ENCODE results near the gene RNU6-1. TPM values are rescaled to one million over a fixed set of nuclear protein-coding genes. Genes with fewer than 3 reads are reported as not detected.

Gene RNU6-1
- polyA plus RNA-seq, 1 donor, result not detected

- Histone ChIP-seq H3K27me3 (ENCODE audit: control insufficient read depth, insufficient read depth, low read length) (no peaks in the 10 kb centered on the region), H3K4me1 (ENCODE audit: control insufficient read depth, insufficient read depth, low read length) (peaks cover 13% of the 10 kb centered on the region), H3K36me3 (ENCODE audit: control insufficient read depth, insufficient read depth, low read length) (no peaks in the 10 kb centered on the region), H3K9me3 (ENCODE audit: control insufficient read depth, low read depth, low read length) (no peaks in the 10 kb centered on the region), H3K4me3 (ENCODE audit: low read length) (no peak overlapping the region), H3K27ac (ENCODE audit: low read length) (no peak overlapping the region)
- 92% methylated on average over 2 of the region's 11 CpGs for WGBS (ENCODE audit: insufficient coverage, low lambda C conversion rate)
- DNase-seq, result no peak
Observed at GRCh38 chr15:67879440-67880129, 39.7 kb upstream of the RNU6-1 start.

GRCh38 chr15:67878712-67879206 is 38.9 kb upstream of the RNU6-1 start:
- WGBS (ENCODE audit: insufficient coverage, low lambda C conversion rate), result no CpG with 5 or more reads among the region's 2 CpGs
- Histone ChIP-seq H3K27ac (ENCODE audit: low read length) (no peak overlapping the region), H3K36me3 (ENCODE audit: control insufficient read depth, insufficient read depth, low read length) (no peaks in the 10 kb centered on the region), H3K27me3 (ENCODE audit: control insufficient read depth, insufficient read depth, low read length) (no peaks in the 10 kb centered on the region), H3K4me3 (ENCODE audit: low read length) (no peak overlapping the region), H3K9me3 (ENCODE audit: control insufficient read depth, low read depth, low read length) (no peaks in the 10 kb centered on the region), H3K4me1 (ENCODE audit: control insufficient read depth, insufficient read depth, low read length) (peaks cover 7% of the 10 kb centered on the region)
- no peak for DNase-seq

- Histone ChIP-seq H3K27ac (ENCODE audit: low read length) (no peak overlapping the region), H3K9me3 (ENCODE audit: control insufficient read depth, low read depth, low read length) (peaks cover 7% of the 10 kb centered on the region), H3K27me3 (ENCODE audit: control insufficient read depth, insufficient read depth, low read length) (no peaks in the 10 kb centered on the region), H3K36me3 (ENCODE audit: control insufficient read depth, insufficient read depth, low read length) (no peaks in the 10 kb centered on the region), H3K4me1 (ENCODE audit: control insufficient read depth, insufficient read depth, low read length) (no peaks in the 10 kb centered on the region), H3K4me3 (ENCODE audit: low read length) (no peak overlapping the region)
- WGBS (ENCODE audit: insufficient coverage, low lambda C conversion rate), result 100% methylated on average over 1 of the region's 3 CpGs
- no peak for DNase-seq
Observed at GRCh38 chr15:67873777-67874176, 33.9 kb upstream of the RNU6-1 start.

GRCh38 chr15:67870868-67871408 is 31.1 kb upstream of the RNU6-1 start:
- no peaks in the 10 kb centered on the region for H3K36me3 ChIP-seq (ENCODE audit: control insufficient read depth, insufficient read depth, low read length)
- H3K4me3 ChIP-seq (ENCODE audit: low read length), result no peak overlapping the region
- no peaks in the 10 kb centered on the region for H3K4me1 ChIP-seq (ENCODE audit: control insufficient read depth, insufficient read depth, low read length)
- no peak for DNase-seq
- no peak overlapping the region for H3K27ac ChIP-seq (ENCODE audit: low read length)
- no peaks in the 10 kb centered on the region for H3K27me3 ChIP-seq (ENCODE audit: control insufficient read depth, insufficient read depth, low read length)
- H3K9me3 ChIP-seq (ENCODE audit: control insufficient read depth, low read depth, low read length), result peaks cover 7% of the 10 kb centered on the region

GRCh38 chr15:67869701-67870100 is 29.9 kb upstream of the RNU6-1 start:
- no peak overlapping the region for H3K4me3 ChIP-seq (ENCODE audit: low read length)
- no peak overlapping the region for H3K27ac ChIP-seq (ENCODE audit: low read length)
- H3K27me3 ChIP-seq (ENCODE audit: control insufficient read depth, insufficient read depth, low read length), result no peaks in the 10 kb centered on the region
- H3K4me1 ChIP-seq (ENCODE audit: control insufficient read depth, insufficient read depth, low read length), result no peaks in the 10 kb centered on the region
- peaks cover 7% of the 10 kb centered on the region for H3K9me3 ChIP-seq (ENCODE audit: control insufficient read depth, low read depth, low read length)
- DNase-seq, result no peak
- WGBS (ENCODE audit: insufficient coverage, low lambda C conversion rate), result no CpG with 5 or more reads among the region's 3 CpGs
- H3K36me3 ChIP-seq (ENCODE audit: control insufficient read depth, insufficient read depth, low read length), result no peaks in the 10 kb centered on the region

GRCh38 chr15:67865766-67866165 is 25.9 kb upstream of the RNU6-1 start:
- Histone ChIP-seq H3K36me3 (ENCODE audit: control insufficient read depth, insufficient read depth, low read length) (no peaks in the 10 kb centered on the region), H3K4me1 (ENCODE audit: control insufficient read depth, insufficient read depth, low read length) (peaks cover 3% of the 10 kb centered on the region), H3K27me3 (ENCODE audit: control insufficient read depth, insufficient read depth, low read length) (no peaks in the 10 kb centered on the region), H3K9me3 (ENCODE audit: control insufficient read depth, low read depth, low read length) (peaks cover 7% of the 10 kb centered on the region), H3K4me3 (ENCODE audit: low read length) (no peak overlapping the region), H3K27ac (ENCODE audit: low read length) (no peak overlapping the region)
- WGBS (ENCODE audit: insufficient coverage, low lambda C conversion rate), result no CpG with 5 or more reads among the region's 4 CpGs
- DNase-seq, result no peak

- no peaks in the 10 kb centered on the region for H3K36me3 ChIP-seq (ENCODE audit: control insufficient read depth, insufficient read depth, low read length)
- no peak overlapping the region for H3K4me3 ChIP-seq (ENCODE audit: low read length)
- peaks cover 3% of the 10 kb centered on the region for H3K4me1 ChIP-seq (ENCODE audit: control insufficient read depth, insufficient read depth, low read length)
- no peak overlapping the region for H3K27ac ChIP-seq (ENCODE audit: low read length)
- H3K9me3 ChIP-seq (ENCODE audit: control insufficient read depth, low read depth, low read length), result peaks cover 7% of the 10 kb centered on the region
- 86% methylated on average over 1 of the region's 3 CpGs for WGBS (ENCODE audit: insufficient coverage, low lambda C conversion rate)
- DNase-seq, result no peak
- H3K27me3 ChIP-seq (ENCODE audit: control insufficient read depth, insufficient read depth, low read length), result no peaks in the 10 kb centered on the region
Observed at GRCh38 chr15:67865331-67865730, 25.5 kb upstream of the RNU6-1 start.

GRCh38 chr15:67863442-67863987 is 23.7 kb upstream of the RNU6-1 start:
- no CpG with 5 or more reads among the region's 41 CpGs for WGBS (ENCODE audit: insufficient coverage, low lambda C conversion rate)
- peak overlapping the region; percentile 37 for H3K27ac ChIP-seq (ENCODE audit: low read length)
- peak overlapping the region; percentile 53 for H3K4me3 ChIP-seq (ENCODE audit: low read length)

GRCh38 chr15:67862750-67863441 is 23.1 kb upstream of the RNU6-1 start:
- no peaks in the 10 kb centered on the region for H3K27me3 ChIP-seq (ENCODE audit: control insufficient read depth, insufficient read depth, low read length)
- H3K27ac ChIP-seq (ENCODE audit: low read length), result no peak overlapping the region
- DNase-seq, result no peak
- 80% methylated on average over 1 of the region's 16 CpGs for WGBS (ENCODE audit: insufficient coverage, low lambda C conversion rate)
- peaks cover 3% of the 10 kb centered on the region for H3K4me1 ChIP-seq (ENCODE audit: control insufficient read depth, insufficient read depth, low read length)
- H3K9me3 ChIP-seq (ENCODE audit: control insufficient read depth, low read depth, low read length), result no peaks in the 10 kb centered on the region
- H3K36me3 ChIP-seq (ENCODE audit: control insufficient read depth, insufficient read depth, low read length), result no peaks in the 10 kb centered on the region
- H3K4me3 ChIP-seq (ENCODE audit: low read length), result peak overlapping the region; percentile 53

More at GRCh38 chr15:67863442-67863987, 23.7 kb upstream of the RNU6-1 start:
- no peaks in the 10 kb centered on the region for H3K27me3 ChIP-seq (ENCODE audit: control insufficient read depth, insufficient read depth, low read length)
- peak; percentile 66 to 84 for DNase-seq
- no peaks in the 10 kb centered on the region for H3K36me3 ChIP-seq (ENCODE audit: control insufficient read depth, insufficient read depth, low read length)
- no peaks in the 10 kb centered on the region for H3K9me3 ChIP-seq (ENCODE audit: control insufficient read depth, low read depth, low read length)
- peaks cover 3% of the 10 kb centered on the region for H3K4me1 ChIP-seq (ENCODE audit: control insufficient read depth, insufficient read depth, low read length)

GRCh38 chr15:67861983-67862382 is 22.1 kb upstream of the RNU6-1 start:
- no peak for DNase-seq
- Histone ChIP-seq H3K27me3 (ENCODE audit: control insufficient read depth, insufficient read depth, low read length) (no peaks in the 10 kb centered on the region), H3K4me1 (ENCODE audit: control insufficient read depth, insufficient read depth, low read length) (peaks cover 3% of the 10 kb centered on the region), H3K4me3 (ENCODE audit: low read length) (no peak overlapping the region), H3K27ac (ENCODE audit: low read length) (no peak overlapping the region), H3K36me3 (ENCODE audit: control insufficient read depth, insufficient read depth, low read length) (no peaks in the 10 kb centered on the region), H3K9me3 (ENCODE audit: control insufficient read depth, low read depth, low read length) (no peaks in the 10 kb centered on the region)
- WGBS (ENCODE audit: insufficient coverage, low lambda C conversion rate), result no CpG with 5 or more reads among the region's 3 CpGs
